Mesenchymal stem cell (in vitro differentiated cells and primary cell): ENCODE results near the gene DNAJC30.

Experiments
- DNase-seq: peaks from one replicate; pipeline ENCODE4 v3.0.0-alpha.2; 2013
- H2AFZ ChIP-seq: one replicate; pipeline ENCODE4 v1.6.1; 2013; ENCODE audit warnings: low read depth, mild to moderate bottlenecking, control low read depth, inconsistent platforms, low read length, moderate library complexity
- H2AK5ac ChIP-seq: 2 replicates; pipeline ENCODE4 v1.6.1; 2013; ENCODE audit warnings: low read length, moderate library complexity, mild to moderate bottlenecking, inconsistent platforms; ENCODE audit not compliant: severe bottlenecking
- H2BK120ac ChIP-seq: one replicate; pipeline ENCODE4 v1.6.1; 2013; ENCODE audit warnings: low read depth, mild to moderate bottlenecking, inconsistent platforms, low read length, moderate library complexity
- H2BK12ac ChIP-seq, 2 experiments: one replicate each; pipeline ENCODE4 v1.6.1; 2013; ENCODE audit warnings: inconsistent platforms in 2 of 2, low read length in 2 of 2, mild to moderate bottlenecking in 2 of 2, moderate library complexity in 2 of 2, control low read depth in 1 of 2
- H2BK15ac ChIP-seq: one replicate; pipeline ENCODE4 v1.6.1; 2013; ENCODE audit warnings: mild to moderate bottlenecking, low read depth, inconsistent platforms; ENCODE audit not compliant: poor library complexity, severe bottlenecking
- H2BK5ac ChIP-seq: 2 replicates; pipeline ENCODE4 v1.6.1; 2013; ENCODE audit warnings: low read depth, mild to moderate bottlenecking, low read length, control low read depth, inconsistent platforms; ENCODE audit not compliant: poor library complexity, severe bottlenecking
- H3K14ac ChIP-seq, 2 experiments: one replicate each; pipeline ENCODE4 v1.6.1; 2013; ENCODE audit warnings: inconsistent platforms in 2 of 2, low read length in 2 of 2, control low read depth in 1 of 2, mild to moderate bottlenecking in 1 of 2, moderate library complexity in 1 of 2
- H3K18ac ChIP-seq, 2 experiments: one replicate each; pipeline ENCODE4 v1.6.1; 2013; ENCODE audit warnings: inconsistent platforms in 2 of 2, low read length in 2 of 2, control low read depth in 1 of 2, low read depth in 1 of 2, mild to moderate bottlenecking in 1 of 2
- H3K23ac ChIP-seq, 2 experiments: one replicate each; pipeline ENCODE4 v1.6.1; 2013; ENCODE audit warnings: inconsistent platforms in 2 of 2, low read length in 2 of 2, mild to moderate bottlenecking in 2 of 2, moderate library complexity in 2 of 2, control low read depth in 1 of 2
- H3K27ac ChIP-seq: 2 replicates; pipeline ENCODE4 v1.5.1; 2013; ENCODE audit warnings: mild to moderate bottlenecking, moderate library complexity, low read length, control low read depth, inconsistent platforms; ENCODE audit not compliant: poor library complexity, severe bottlenecking
- H3K27me3 ChIP-seq, 2 experiments: 2 replicates each; pipeline versions ENCODE4 v1.6.1 to v1.7.0; 2013; ENCODE audit warnings: low read length in 2 of 2, mild to moderate bottlenecking in 2 of 2, moderate library complexity in 2 of 2, control low read depth in 1 of 2, inconsistent platforms in 1 of 2; ENCODE audit not compliant: control insufficient read depth in 1 of 2, insufficient read depth in 1 of 2
- H3K36me3 ChIP-seq, 2 experiments: 2 replicates each; pipeline versions ENCODE4 v1.6.1 to v1.7.0; 2013; ENCODE audit warnings: low read length in 2 of 2, control low read depth in 1 of 2, inconsistent platforms in 1 of 2, low read depth in 1 of 2, mild to moderate bottlenecking in 1 of 2; ENCODE audit not compliant: insufficient read depth in 2 of 2, control insufficient read depth in 1 of 2
- H3K4ac ChIP-seq, 2 experiments: one replicate each; pipeline ENCODE4 v1.6.1; 2013; ENCODE audit warnings: inconsistent platforms in 2 of 2, low read length in 2 of 2, mild to moderate bottlenecking in 2 of 2, moderate library complexity in 2 of 2, control low read depth in 1 of 2, low read depth in 1 of 2
- H3K4me1 ChIP-seq: 2 replicates; pipeline ENCODE4 v1.6.1; 2013; ENCODE audit warnings: low read depth, low read length, control low read depth; ENCODE audit not compliant: control insufficient read depth, insufficient read depth
- H3K4me2 ChIP-seq: 2 replicates; pipeline ENCODE4 v1.6.1; 2013; ENCODE audit warnings: low read length, mild to moderate bottlenecking, inconsistent platforms; ENCODE audit not compliant: poor library complexity, severe bottlenecking
- H3K4me3 ChIP-seq, 2 experiments: 2 replicates each; pipeline versions ENCODE4 v1.5.1 to v1.7.0; 2013; ENCODE audit warnings: low read length in 2 of 2, mild to moderate bottlenecking in 2 of 2, control low read depth in 1 of 2, low read depth in 1 of 2; ENCODE audit not compliant: insufficient read depth in 1 of 2
- H3K79me1 ChIP-seq: replicated peaks from 2 replicates; pipeline ENCODE4 v1.6.1; 2013; ENCODE audit warnings: mild to moderate bottlenecking, control low read depth, low read length, inconsistent platforms; ENCODE audit not compliant: poor library complexity, severe bottlenecking
- H3K9ac ChIP-seq: 2 replicates; pipeline ENCODE4 v1.7.0; 2013; ENCODE audit warnings: mild to moderate bottlenecking, low read length, moderate library complexity
- H3K9me3 ChIP-seq: 2 replicates; pipeline ENCODE4 v1.7.0; 2013; ENCODE audit warnings: mild to moderate bottlenecking, low read length; ENCODE audit not compliant: control insufficient read depth
- H4K8ac ChIP-seq: one replicate; pipeline ENCODE4 v1.6.1; 2013; ENCODE audit warnings: inconsistent platforms, mild to moderate bottlenecking, low read length, moderate library complexity
- H4K91ac ChIP-seq: one replicate; pipeline ENCODE4 v1.6.1; 2013; ENCODE audit warnings: mild to moderate bottlenecking, low read length, inconsistent platforms
- WGBS: methylation state at CpG from one replicate; pipeline ENCODE4 v1.1.7; 2013; ENCODE audit warnings: mixed read lengths; 5-methylcytosine and 5-hydroxymethylcytosine counted together

The DNAJC30 gene

DNA sequence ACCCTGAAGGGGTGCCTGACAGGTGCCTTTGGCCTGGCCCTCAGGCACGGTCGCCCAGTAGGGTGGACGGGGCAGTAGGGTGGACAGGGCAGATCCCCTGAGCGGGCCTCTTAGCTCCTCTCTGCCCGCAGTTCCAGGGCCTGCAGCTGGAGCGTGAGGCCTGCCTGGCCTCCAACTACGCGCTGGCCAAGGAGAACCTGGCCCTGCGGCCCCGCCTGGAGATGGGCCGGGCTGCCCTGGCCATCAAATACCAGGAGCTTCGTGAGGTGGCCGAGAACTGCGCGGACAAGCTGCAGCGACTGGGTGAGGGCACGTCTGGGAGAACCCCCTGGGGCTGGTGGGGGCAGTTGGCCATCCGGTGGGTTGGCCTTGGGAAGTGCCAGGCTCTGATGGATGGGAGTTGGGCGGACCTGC lies 14.0 kb downstream of the DNAJC30 start:
- Histone ChIP-seq H3K79me1 (peaks cover 10% of the 10 kb centered on the region), H3K18ac (no peak overlapping the region), H3K36me3 (peaks cover 0 to 23% of the 10 kb centered on the region in 2 experiments), H2BK15ac (no peak overlapping the region), H3K4me3 (peak overlapping the region in 1 of 2 experiments; percentile 84), H2BK12ac (no peak overlapping the region), H3K4me2 (peak overlapping the region; percentile 73), H3K23ac (no peak overlapping the region), H3K4me1 (peaks cover 18% of the 10 kb centered on the region), H3K9ac (peak overlapping the region; percentile 81), H3K27ac (no peak overlapping the region), H2AFZ (no peak overlapping the region), H4K8ac (no peak overlapping the region), H2BK120ac (no peak overlapping the region), H3K4ac (no peak overlapping the region), H4K91ac (no peak overlapping the region), H3K27me3 (peaks cover 7 to 23% of the 10 kb centered on the region in 2 experiments), H3K9me3 (no peaks in the 10 kb centered on the region), H2AK5ac (no peak overlapping the region), H3K14ac (no peak overlapping the region), H2BK5ac (no peak overlapping the region)
- 92% methylated on average over 19 of the region's 19 CpGs for WGBS
- no peak for DNase-seq

DNA sequence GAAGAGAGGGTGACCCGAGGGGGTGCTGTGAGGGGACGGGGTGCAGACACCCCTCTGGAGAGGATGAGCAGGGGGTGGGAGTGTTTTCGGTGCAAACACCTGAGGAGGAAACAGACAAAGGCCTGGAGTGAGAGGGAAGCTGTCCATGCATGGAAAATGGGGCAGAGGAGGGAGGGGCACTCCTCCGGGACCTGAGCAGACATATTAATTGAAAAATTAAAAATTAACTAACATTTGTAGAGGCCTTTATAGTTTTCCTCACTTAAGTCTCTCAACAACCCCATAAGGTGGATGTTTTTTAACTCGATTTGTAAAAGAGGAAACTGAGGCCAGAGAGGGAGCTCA lies 14.4 kb downstream of the DNAJC30 start:
- no peak for DNase-seq

DNA sequence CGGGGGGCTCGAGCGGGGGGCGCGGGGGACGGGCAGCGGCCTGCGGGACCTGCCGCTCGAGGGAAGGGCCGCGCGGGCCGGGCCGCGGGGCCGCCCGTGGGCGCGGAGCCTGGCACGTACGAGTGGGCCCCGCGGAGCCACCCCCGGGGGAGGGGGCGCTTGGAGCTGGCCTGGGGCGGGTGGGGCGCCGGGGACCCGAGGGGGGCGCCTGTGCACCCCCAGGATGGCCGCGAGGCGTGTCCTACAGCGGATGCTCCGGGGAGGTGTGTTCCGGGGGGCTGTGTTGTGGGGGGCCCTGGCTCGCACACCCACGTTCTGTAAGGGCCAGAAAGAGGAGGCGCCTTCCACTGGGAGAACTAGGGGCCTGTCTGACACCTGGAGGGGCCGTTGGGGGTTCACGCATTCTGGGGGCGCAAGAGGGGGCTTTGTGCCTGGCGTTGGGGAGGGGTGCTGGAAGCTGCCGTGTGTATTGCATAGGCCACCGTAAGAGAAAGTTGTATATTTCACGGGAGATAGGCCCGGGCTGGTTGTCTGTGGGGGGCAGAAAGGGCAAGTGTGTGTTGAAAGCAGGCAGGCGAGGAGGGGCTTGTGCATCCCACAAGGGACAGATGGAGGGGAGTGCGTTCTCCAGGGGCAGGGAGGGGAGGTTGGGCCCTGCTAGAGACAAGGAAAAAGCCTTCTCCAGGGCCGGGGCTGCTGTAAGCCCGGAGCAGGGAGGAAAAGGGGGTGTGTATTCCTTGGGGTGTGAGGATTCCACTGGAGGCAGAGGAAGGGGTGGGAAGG lies 15.0 kb downstream of the DNAJC30 start:
- Histone ChIP-seq H3K27me3 (peaks cover 7 to 31% of the 10 kb centered on the region in 2 experiments), H3K79me1 (peaks cover 10% of the 10 kb centered on the region), H3K4me3 (peak overlapping the region; percentile 75 to 84), H3K4ac (peak overlapping the region in 1 of 2 experiments; percentile 76), H3K4me2 (peak overlapping the region; percentile 73), H3K9ac (peak overlapping the region; percentile 81), H3K14ac (no peak overlapping the region), H3K36me3 (peaks cover 0 to 23% of the 10 kb centered on the region in 2 experiments), H3K4me1 (peaks cover 16% of the 10 kb centered on the region), H2BK5ac (no peak overlapping the region), H4K8ac (peak overlapping the region; percentile 47), H2BK120ac (peak overlapping the region; percentile 58), H3K9me3 (peaks cover under 1% of the 10 kb centered on the region), H2BK15ac (peak overlapping the region; percentile 57), H4K91ac (peak overlapping the region; percentile 18), H2AK5ac (no peak overlapping the region), H2BK12ac (no peak overlapping the region), H3K27ac (no peak overlapping the region), H3K23ac (peak overlapping the region in 1 of 2 experiments; percentile 84), H3K18ac (peak overlapping the region; percentile 43 to 72), H2AFZ (peak overlapping the region; percentile 18)
- DNase-seq: no peak
- 18% methylated on average over 26 of the region's 52 CpGs for WGBS

More for the DNA sequence above, 14.4 kb downstream of the DNAJC30 start:
- peaks cover 0 to 23% of the 10 kb centered on the region in 2 experiments for H3K36me3 ChIP-seq
- no peak overlapping the region for H3K14ac ChIP-seq
- H2BK12ac ChIP-seq: no peak overlapping the region
- peak overlapping the region; percentile 20 for H4K8ac ChIP-seq
- H3K27ac ChIP-seq: no peak overlapping the region
- H3K9ac ChIP-seq: peak overlapping the region; percentile 81
- WGBS: 84% methylated on average over 4 of the region's 5 CpGs
- H3K4me1 ChIP-seq: peaks cover 18% of the 10 kb centered on the region
- no peak overlapping the region for H2BK120ac ChIP-seq
- H4K91ac ChIP-seq: peak overlapping the region; percentile 18
- peak overlapping the region; percentile 75 to 84 for H3K4me3 ChIP-seq
- H3K4me2 ChIP-seq: peak overlapping the region; percentile 73
- H3K18ac ChIP-seq: no peak overlapping the region
- H3K9me3 ChIP-seq: no peaks in the 10 kb centered on the region
- H2AK5ac ChIP-seq: no peak overlapping the region
- no peak overlapping the region for H3K4ac ChIP-seq
- H3K27me3 ChIP-seq: peaks cover 7 to 25% of the 10 kb centered on the region in 2 experiments
- H3K23ac ChIP-seq: no peak overlapping the region
- H2BK15ac ChIP-seq: no peak overlapping the region
- H2AFZ ChIP-seq: no peak overlapping the region
- H3K79me1 ChIP-seq: peaks cover 10% of the 10 kb centered on the region
- no peak overlapping the region for H2BK5ac ChIP-seq

DNA sequence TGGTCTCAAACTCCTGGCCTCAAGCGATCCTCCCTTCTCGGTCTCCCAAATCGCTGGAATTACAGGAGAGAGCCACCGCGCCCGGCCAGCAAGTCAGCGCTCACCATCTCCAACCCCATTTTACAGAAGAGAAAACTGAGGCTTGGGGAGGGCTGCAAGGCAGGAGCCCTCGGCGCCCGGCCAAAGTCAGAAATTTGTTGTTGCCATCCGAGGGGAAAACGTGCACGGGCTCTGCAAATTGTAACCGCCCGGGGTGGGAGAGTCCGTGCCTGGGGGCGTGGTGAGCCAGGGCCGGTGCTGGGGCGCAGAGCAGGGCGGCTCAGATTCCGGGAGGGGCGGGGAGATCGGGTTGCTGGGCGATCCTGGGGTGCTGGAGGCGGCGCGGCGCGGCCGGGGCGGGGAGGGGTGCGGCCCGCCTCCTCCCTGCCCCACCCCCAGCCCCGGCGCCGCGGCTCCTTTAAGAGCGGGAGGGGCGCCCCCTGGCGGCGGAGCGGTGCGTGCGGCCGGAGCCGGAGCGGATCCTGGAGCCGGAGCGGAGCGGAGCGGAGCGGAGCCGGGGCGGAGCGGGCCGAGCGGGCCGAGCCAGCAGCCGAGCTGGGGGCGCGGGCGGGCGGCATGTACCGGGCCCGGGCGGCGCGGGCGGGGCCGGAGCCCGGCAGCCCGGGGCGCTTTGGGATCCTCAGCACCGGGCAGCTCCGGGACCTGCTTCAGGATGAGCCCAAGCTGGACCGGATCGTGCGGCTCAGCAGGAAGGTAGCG lies 15.7 kb downstream of the DNAJC30 start, which contains the start of gene VPS37D:
Gene VPS37D, plus strand, starts transcription at position 488 of the 759 bp plus-strand sequence. Its CDS starts 128 bp downstream, at position 616.
- Histone ChIP-seq H3K36me3 (peaks cover 0 to 23% of the 10 kb centered on the region in 2 experiments), H3K9ac (peak within 1 kb of the TSS; percentile 81), H3K4ac (peak within 1 kb of the TSS in 1 of 2 experiments; percentile 76), H3K14ac (no peak within 1 kb of the TSS), H2BK15ac (peak within 1 kb of the TSS; percentile 57), H3K4me3 (peak within 1 kb of the TSS; percentile 75 to 84), H2AFZ (peak within 1 kb of the TSS; percentile 18), H3K27me3 (peaks cover 7 to 32% of the 10 kb centered on the region in 2 experiments), H4K91ac (peak within 1 kb of the TSS; percentile 18), H3K23ac (peak within 1 kb of the TSS in 1 of 2 experiments; percentile 84), H2BK12ac (no peak within 1 kb of the TSS), H3K9me3 (peaks cover 6% of the 10 kb centered on the region), H3K27ac (no peak within 1 kb of the TSS), H2BK5ac (no peak within 1 kb of the TSS), H2BK120ac (peak within 1 kb of the TSS; percentile 58), H4K8ac (peak within 1 kb of the TSS; percentile 47), H3K4me2 (peak within 1 kb of the TSS; percentile 73), H3K18ac (peak within 1 kb of the TSS; percentile 43 to 72), H2AK5ac (no peak within 1 kb of the TSS), H3K79me1 (peaks cover 10% of the 10 kb centered on the region), H3K4me1 (peaks cover 16% of the 10 kb centered on the region)
- 23% methylated on average over 20 of the region's 79 CpGs for WGBS
- DNase-seq: peak; percentile 85
